PC-3 (cell line): ENCODE results near the gene RRAGA. TPM values are rescaled to one million over a fixed set of nuclear protein-coding genes. Genes with fewer than 3 reads are reported as not detected.

Experiments
- ATAC-seq: fragments of 200-7000 bp; cut with Tn5 transposase; 2 replicates; pipeline ENCODE4 v1.9.1; 2020; ENCODE audit warnings: mild to moderate bottlenecking, moderate library complexity
- BruUV-seq: library from RNA; stranded (reverse); fragments of 400-500 nt; replicated peaks from 2 replicates; lab custom pipeline; 2021; lab: Mats Ljungman, UMichigan
- CTCF ChIA-PET: fragments of 300-600 bp; sonication (Branson Sonifier 250); formaldehyde crosslinking; loops from one replicate; lab custom pipeline; 2022; ENCODE audit warnings: antibody characterized with exemption; lab: Charles Lee
- POLR2A ChIA-PET: fragments of 300-600 bp; sonication (Branson Sonifier 250); formaldehyde crosslinking; loops from one replicate; lab custom pipeline; 2022; ENCODE audit warnings: antibody characterized with exemption; ENCODE audit not compliant: unreplicated experiment; lab: Charles Lee
- DNase-seq: peaks from one replicate; pipeline ENCODE4 v3.0.0-alpha.2; 2015
- H2AFZ ChIP-seq: fragments of 300-600 bp; sonication (generic); 2 replicates; pipeline ENCODE4 v1.6.0; 2016; ENCODE audit warnings: antibody characterized with exemption, low read length
- H3F3A ChIP-seq: fragments of 300-600 bp; sonication (generic); one replicate; pipeline ENCODE4 v1.6.0; 2017; ENCODE audit warnings: antibody characterized with exemption, low read length, control low read depth, mild to moderate bottlenecking; ENCODE audit not compliant: unreplicated experiment
- H3K27ac ChIP-seq: fragments of 300-600 bp; sonication (generic); 2 replicates; pipeline ENCODE4 v1.5.1; 2016; ENCODE audit warnings: mild to moderate bottlenecking, low read length
- H3K27me3 ChIP-seq: fragments of 300-600 bp; sonication (generic); 2 replicates; pipeline ENCODE4 v1.6.1; 2016; ENCODE audit warnings: low read length, mixed read lengths
- H3K36me3 ChIP-seq: fragments of 300-600 bp; sonication (generic); 2 replicates; pipeline ENCODE4 v1.6.1; 2016; ENCODE audit warnings: low read depth, mixed run types, low read length, mixed read lengths
- H3K4me1 ChIP-seq: fragments of 300-600 bp; sonication (generic); 2 replicates; pipeline ENCODE4 v1.5.1; 2016; ENCODE audit warnings: low read length; ENCODE audit not compliant: insufficient read depth
- H3K4me2 ChIP-seq: fragments of 300-600 bp; sonication (generic); 2 replicates; pipeline ENCODE4 v1.6.0; 2016; ENCODE audit warnings: low read length
- H3K4me3 ChIP-seq: fragments of 300-600 bp; sonication (generic); 2 replicates; pipeline ENCODE4 v1.5.1; 2016; ENCODE audit warnings: mild to moderate bottlenecking, low read length, mixed read lengths
- H3K79me2 ChIP-seq: fragments of 300-600 bp; sonication (generic); 2 replicates; pipeline ENCODE4 v1.6.1; 2017; ENCODE audit warnings: low read length, mixed read lengths
- H3K9ac ChIP-seq: fragments of 300-600 bp; sonication (generic); 2 replicates; pipeline ENCODE4 v1.6.0; 2016; ENCODE audit warnings: mild to moderate bottlenecking, low read length
- H3K9me2 ChIP-seq: fragments of 300-600 bp; sonication (generic); replicated peaks from 2 replicates; pipeline ENCODE4 v1.6.1; 2016; ENCODE audit warnings: mixed run types, low read length, mixed read lengths
- H3K9me3 ChIP-seq: fragments of 300-600 bp; sonication (generic); 2 replicates; pipeline ENCODE4 v1.6.1; 2016; ENCODE audit warnings: low read length, mixed read lengths
- H4K20me1 ChIP-seq: fragments of 300-600 bp; sonication (generic); 2 replicates; pipeline ENCODE4 v1.6.1; 2016; ENCODE audit warnings: low read length, mixed read lengths
- EZH2 ChIP-seq: fragments of 300-600 bp; sonication (generic); IDR thresholded peaks from one replicate; pipeline ENCODE4 v1.6.1; 2017; ENCODE audit warnings: antibody characterized with exemption, mild to moderate bottlenecking, low read length; ENCODE audit not compliant: unreplicated experiment
- EZH2phosphoT487 ChIP-seq: fragments of 300-600 bp; sonication (generic); IDR thresholded peaks from 2 replicates; pipeline ENCODE4 v1.6.1; 2018; ENCODE audit warnings: mild to moderate bottlenecking, antibody characterized with exemption, low read length, borderline replicate concordance
- intact Hi-C: fragments of 100-400 bp; cut with micrococcal nuclease; formaldehyde crosslinking; loops from 2 replicates; pipeline ENCODE4 v1.9.0; 2023
- total RNA-seq: library from RNA; depleted of rRNA; stranded (reverse); fragments of >200 nt; gene quantifications from 2 replicates; pipeline ENCODE4 v1.2.3, GENCODE V29; 2014
- TF ChIP-seq, protein P1 (sequence below): fragments of 300-600 bp; sonication (generic); conservative IDR thresholded peaks from 2 replicates; pipeline ENCODE4 v1.5.1; 2017; ENCODE audit warnings: antibody characterized with exemption, low read depth, mild to moderate bottlenecking, low read length

RRAGA gene
- total RNA-seq, 1 experiment from 2014 or later, result 13.0 TPM

DNA sequence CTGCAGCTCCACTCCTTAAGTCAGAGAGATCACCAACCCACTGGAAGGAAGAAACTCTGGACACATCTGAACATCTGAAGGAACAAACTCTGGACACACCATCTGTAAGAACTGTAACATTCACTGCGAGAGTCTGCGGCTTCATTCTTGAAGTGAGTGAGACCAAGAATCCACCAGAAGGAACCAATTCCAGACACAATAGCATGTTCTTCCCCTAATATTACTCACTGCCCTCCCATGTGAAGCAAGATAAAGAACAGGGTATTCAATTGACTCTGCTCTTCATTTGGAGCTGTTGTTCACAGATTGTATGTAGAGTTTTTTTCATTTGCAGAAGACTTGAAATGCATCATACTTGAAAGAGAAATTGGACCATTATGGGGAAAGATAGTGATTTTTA is 27.0 kb upstream of the RRAGA start:
- POLR2A ChIA-PET, result no interaction called here
- CTCF ChIA-PET, result no interaction called here
- Histone ChIP-seq H3K9ac (no peak overlapping the region), H2AFZ (no peak overlapping the region), H4K20me1 (no peaks in the 10 kb centered on the region), H3K36me3 (no peaks in the 10 kb centered on the region), H3K27me3 (no peaks in the 10 kb centered on the region), H3F3A (no peaks in the 10 kb centered on the region), H3K9me3 (no peaks in the 10 kb centered on the region), H3K79me2 (no peaks in the 10 kb centered on the region), H3K4me3 (no peak overlapping the region), H3K4me1 (no peaks in the 10 kb centered on the region), H3K4me2 (no peak overlapping the region), H3K27ac (no peak overlapping the region), H3K9me2 (no peaks in the 10 kb centered on the region)
- DNase-seq, result no peak
- ATAC-seq, result no peak
- intact Hi-C loops, result loop anchor here (10.0 kb wide), 3 partner anchors 197 to 877 kb away; no protein-coding TSS in a partner anchor
- TF ChIP-seq, protein P1, sequence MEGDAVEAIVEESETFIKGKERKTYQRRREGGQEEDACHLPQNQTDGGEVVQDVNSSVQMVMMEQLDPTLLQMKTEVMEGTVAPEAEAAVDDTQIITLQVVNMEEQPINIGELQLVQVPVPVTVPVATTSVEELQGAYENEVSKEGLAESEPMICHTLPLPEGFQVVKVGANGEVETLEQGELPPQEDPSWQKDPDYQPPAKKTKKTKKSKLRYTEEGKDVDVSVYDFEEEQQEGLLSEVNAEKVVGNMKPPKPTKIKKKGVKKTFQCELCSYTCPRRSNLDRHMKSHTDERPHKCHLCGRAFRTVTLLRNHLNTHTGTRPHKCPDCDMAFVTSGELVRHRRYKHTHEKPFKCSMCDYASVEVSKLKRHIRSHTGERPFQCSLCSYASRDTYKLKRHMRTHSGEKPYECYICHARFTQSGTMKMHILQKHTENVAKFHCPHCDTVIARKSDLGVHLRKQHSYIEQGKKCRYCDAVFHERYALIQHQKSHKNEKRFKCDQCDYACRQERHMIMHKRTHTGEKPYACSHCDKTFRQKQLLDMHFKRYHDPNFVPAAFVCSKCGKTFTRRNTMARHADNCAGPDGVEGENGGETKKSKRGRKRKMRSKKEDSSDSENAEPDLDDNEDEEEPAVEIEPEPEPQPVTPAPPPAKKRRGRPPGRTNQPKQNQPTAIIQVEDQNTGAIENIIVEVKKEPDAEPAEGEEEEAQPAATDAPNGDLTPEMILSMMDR, result no peak
- no peak for TF ChIP-seq EZH2
- TF ChIP-seq EZH2phosphoT487, result no peak
- no TSS peak for BruUV-seq

DNA sequence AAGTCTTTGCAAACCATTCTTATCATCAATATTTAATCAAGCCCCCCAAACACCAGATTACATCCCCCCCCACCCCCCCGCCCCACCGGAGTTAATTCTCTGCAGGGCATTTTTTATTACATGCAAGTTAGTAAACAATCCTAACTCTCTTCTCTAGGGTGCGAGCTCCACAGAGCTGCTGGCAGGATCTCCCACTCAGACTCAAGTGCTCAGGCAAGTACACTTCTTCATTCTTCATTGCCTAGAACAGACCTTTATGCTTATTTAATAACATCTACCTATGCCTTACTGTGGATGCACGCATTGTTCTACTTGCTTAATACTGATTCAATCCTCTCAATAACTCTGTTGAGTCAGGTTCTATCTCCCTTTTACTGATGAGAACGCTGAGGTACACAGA is 26.1 kb upstream of the RRAGA start:
- no peaks in the 10 kb centered on the region for H3K27me3 ChIP-seq
- CTCF ChIA-PET, result no interaction called here
- H3K27ac ChIP-seq, result no peak overlapping the region
- BruUV-seq, result no TSS peak
- no peaks in the 10 kb centered on the region for H3F3A ChIP-seq
- TF ChIP-seq EZH2 (no peak), EZH2phosphoT487 (no peak)
- TF ChIP-seq, protein P1, result no peak
- DNase-seq (no peak), ATAC-seq (no peak)
- H3K4me2 ChIP-seq, result no peak overlapping the region
- no peak overlapping the region for H3K9ac ChIP-seq
- no peaks in the 10 kb centered on the region for H3K9me3 ChIP-seq
- H3K79me2 ChIP-seq, result no peaks in the 10 kb centered on the region
- H3K36me3 ChIP-seq, result no peaks in the 10 kb centered on the region
- no peaks in the 10 kb centered on the region for H3K4me1 ChIP-seq
- H4K20me1 ChIP-seq, result no peaks in the 10 kb centered on the region
- intact Hi-C loops, result loop anchor here (10.0 kb wide), 3 partner anchors 198 to 878 kb away; no protein-coding TSS in a partner anchor
- POLR2A ChIA-PET, result no interaction called here
- H2AFZ ChIP-seq, result no peak overlapping the region
- no peaks in the 10 kb centered on the region for H3K9me2 ChIP-seq
- no peak overlapping the region for H3K4me3 ChIP-seq

DNA sequence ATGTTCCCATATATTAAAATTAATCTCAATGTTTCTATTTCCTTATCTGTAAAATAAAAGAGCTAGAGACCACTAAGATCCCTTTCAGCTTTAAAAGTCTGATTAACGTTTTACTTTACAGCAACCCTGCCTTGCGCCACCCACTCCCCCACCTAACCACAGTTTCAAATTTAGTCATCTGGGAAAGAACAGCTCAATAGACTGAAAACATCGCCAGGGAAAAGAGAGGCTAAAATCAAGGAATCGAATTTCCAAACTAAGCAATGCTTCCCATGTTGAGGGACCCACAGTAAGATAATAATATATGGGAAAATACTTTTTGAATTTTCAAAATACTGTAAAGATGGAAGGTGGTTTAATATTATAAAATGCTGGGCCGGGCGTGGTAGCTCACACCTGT is 22.9 kb upstream of the RRAGA start:
- no peak overlapping the region for H3K27ac ChIP-seq
- intact Hi-C loops, result loop anchor here (5.0 to 10.0 kb wide), 4 partner anchors 202 to 1499 kb away; no protein-coding TSS in a partner anchor
- no peak overlapping the region for H3K9ac ChIP-seq
- CTCF ChIA-PET, result no interaction called here
- BruUV-seq, result no TSS peak
- no peak overlapping the region for H3K4me3 ChIP-seq
- no peak overlapping the region for H3K4me2 ChIP-seq
- no peaks in the 10 kb centered on the region for H3K36me3 ChIP-seq
- ATAC-seq, result no peak
- H3F3A ChIP-seq, result no peaks in the 10 kb centered on the region
- DNase-seq, result no peak
- no peaks in the 10 kb centered on the region for H3K79me2 ChIP-seq
- no peaks in the 10 kb centered on the region for H3K27me3 ChIP-seq
- H3K9me3 ChIP-seq, result no peaks in the 10 kb centered on the region
- H4K20me1 ChIP-seq, result no peaks in the 10 kb centered on the region
- POLR2A ChIA-PET, result no interaction called here
- TF ChIP-seq EZH2 (no peak), EZH2phosphoT487 (no peak)
- TF ChIP-seq, protein P1, result no peak
- H3K4me1 ChIP-seq, result no peaks in the 10 kb centered on the region
- no peaks in the 10 kb centered on the region for H3K9me2 ChIP-seq
- no peak overlapping the region for H2AFZ ChIP-seq
